Activated CD8-positive, alpha-beta memory T cell treated with anti-CD3 and anti-CD28 coated beads, Interleukin-2, amount 50 U/mL, for 24 hours (primary cell): Measurements from ENCODE around the gene ANGPT4.
"Not testable (repeated sequence)": the region's sequence is repeated elsewhere in the genome, so short reads cannot be mapped to it uniquely, and the experiment has no call there.

Experiments used
- DNase-seq: peaks from one replicate; pipeline ENCODE4 v3.0.0-alpha.2; 2020; ENCODE audit errors: extremely low read depth

ANGPT4 gene

DNA sequence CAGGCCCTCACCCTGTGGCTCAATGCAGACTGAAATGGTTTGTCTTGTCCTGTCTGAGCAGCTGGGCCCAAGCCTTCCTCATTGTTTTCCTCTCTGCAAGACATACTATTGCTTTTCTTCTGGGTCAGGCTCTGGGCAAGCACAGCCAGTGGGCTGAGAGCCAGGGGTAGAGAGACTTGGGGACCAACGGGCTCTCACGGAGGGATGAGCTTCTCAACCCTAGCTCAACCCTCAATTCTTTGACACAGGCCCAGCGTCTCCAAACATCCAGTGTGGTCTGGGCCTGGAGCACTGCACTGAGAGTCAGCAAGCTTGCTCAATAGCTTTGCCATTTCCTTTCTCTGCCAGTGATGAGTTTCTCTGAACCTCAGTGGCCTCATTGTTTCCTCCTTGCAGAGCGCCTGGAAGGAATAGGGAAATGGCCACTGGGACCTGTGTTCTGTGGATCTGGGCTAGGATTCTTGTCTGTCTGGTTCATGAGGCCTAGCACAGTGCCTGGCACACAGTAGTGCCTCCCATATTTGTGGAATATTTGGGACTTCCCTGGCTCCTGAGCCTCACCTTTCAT lies 9.3 kb downstream of the ANGPT4 start:
- DNase-seq, result no peak

GRCh38 chr20:906001-906520 lies 10.1 kb downstream of the ANGPT4 start:
- no peak for DNase-seq

- no peak for DNase-seq
Observed at GRCh38 chr20:905396-905961, 10.7 kb downstream of the ANGPT4 start.

DNA sequence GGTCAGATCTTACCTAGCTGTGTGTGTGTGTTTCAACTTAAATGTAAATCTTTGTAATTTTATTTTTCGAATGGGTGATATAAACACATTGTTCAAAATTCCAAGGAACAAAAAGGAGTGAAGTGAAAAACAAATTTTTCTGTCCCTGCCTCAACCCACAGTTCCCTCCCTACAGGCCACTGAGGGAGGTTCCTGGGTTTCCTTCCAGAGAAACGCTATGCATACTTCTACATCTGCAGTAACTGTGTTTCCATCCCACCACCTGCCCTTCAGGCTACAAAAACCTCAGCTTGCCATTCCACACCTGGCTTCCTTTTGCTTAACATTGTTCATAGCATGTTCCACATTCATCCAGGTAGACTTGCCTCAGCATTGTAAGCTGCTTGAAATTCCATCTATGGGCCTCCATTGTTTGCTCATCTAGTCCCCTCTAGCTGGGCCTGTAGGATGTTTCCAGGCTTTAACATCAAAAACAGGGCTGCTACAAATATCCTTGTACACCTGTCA lies 12.0 kb downstream of the ANGPT4 start:
- no peak for DNase-seq

GRCh38 chr20:897436-897835 lies 18.7 kb downstream of the ANGPT4 start:
- DNase-seq, result not testable (repeated sequence)

- DNase-seq, result no peak
Observed at GRCh38 chr20:896501-897025, 19.6 kb downstream of the ANGPT4 start.

DNA sequence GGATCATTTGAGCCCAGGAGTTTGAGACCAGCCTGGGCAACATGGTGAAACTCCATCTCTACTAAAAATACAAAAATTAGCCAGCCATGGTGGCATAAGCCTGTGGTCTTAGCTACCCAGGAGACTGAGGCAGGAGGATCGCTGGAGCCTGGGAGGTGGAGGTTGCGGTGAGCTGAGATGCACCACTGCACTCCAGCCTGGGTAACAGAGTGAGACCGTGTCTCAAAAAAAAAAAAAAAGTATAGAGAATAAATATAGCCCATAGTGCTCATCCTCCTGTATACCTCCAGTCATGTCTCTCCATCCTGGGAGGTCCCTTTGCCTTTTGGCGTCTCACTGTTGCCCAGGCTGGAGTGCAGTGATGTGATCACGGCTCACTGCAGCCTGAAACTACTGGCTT lies 23.8 kb downstream of the ANGPT4 start:
- DNase-seq, result not testable (repeated sequence)

- DNase-seq, result no peak
Observed at GRCh38 chr20:891706-892080, 24.4 kb downstream of the ANGPT4 start.

DNA sequence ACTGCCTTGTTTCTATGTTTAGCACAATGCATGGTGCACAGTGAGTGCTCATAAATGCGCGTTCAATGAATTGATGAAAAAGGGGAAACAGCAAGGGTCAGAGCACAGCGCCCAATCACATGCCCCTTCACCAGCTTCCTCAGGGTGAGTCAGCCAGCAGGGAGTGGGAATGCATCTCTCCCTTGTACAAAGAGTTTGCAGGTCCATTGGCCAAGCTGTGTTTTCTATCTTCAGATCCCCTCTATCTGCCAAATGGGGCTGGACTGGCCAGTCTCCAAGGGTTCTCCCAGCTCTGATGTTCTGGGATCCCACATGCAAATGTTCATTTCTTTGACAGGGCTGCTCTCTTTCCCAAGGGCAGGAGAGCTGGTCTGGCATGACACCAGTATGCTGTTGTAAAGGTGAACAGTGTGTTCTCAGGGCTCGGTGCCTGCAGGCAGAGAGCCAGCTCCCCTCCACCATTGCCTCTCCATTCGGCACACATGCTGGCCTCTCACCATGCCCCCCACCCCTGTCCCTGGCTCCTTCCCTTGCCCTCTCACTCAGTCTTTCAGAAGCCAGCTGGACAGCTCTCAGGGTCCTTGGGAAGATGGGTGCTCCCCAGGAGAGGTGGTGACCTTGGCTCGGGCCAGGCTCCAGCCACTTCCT lies 25.0 kb downstream of the ANGPT4 start:
- no peak for DNase-seq

DNA sequence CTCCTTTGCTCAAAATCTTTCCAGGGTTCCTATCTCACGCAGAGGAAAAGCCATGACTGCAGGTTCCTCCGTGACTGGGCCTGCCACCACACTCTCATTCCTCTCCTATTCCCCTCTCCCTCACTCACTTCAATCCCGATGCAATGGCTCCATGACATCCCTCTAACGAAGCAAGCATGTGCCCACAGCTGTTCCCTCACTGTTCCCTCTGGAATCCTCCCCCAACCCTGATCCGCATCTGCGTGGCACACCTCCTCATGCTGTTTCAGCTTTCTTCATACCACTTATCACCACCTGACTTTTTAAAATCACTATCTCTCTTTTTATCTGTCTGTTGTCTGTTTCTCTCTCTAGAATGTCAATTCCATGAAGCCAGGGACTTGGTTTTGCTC lies 25.5 kb downstream of the ANGPT4 start:
- no peak for DNase-seq

- no peak for DNase-seq
Observed at GRCh38 chr20:889932-890463, 26.1 kb downstream of the ANGPT4 start.

GRCh38 chr20:889106-889505 lies 27.0 kb downstream of the ANGPT4 start:
- DNase-seq, result no peak

- no peak for DNase-seq
Observed at GRCh38 chr20:888057-888456, 28.1 kb downstream of the ANGPT4 start.

GRCh38 chr20:887137-887536 lies 29.0 kb downstream of the ANGPT4 start:
- DNase-seq, result no peak

DNA sequence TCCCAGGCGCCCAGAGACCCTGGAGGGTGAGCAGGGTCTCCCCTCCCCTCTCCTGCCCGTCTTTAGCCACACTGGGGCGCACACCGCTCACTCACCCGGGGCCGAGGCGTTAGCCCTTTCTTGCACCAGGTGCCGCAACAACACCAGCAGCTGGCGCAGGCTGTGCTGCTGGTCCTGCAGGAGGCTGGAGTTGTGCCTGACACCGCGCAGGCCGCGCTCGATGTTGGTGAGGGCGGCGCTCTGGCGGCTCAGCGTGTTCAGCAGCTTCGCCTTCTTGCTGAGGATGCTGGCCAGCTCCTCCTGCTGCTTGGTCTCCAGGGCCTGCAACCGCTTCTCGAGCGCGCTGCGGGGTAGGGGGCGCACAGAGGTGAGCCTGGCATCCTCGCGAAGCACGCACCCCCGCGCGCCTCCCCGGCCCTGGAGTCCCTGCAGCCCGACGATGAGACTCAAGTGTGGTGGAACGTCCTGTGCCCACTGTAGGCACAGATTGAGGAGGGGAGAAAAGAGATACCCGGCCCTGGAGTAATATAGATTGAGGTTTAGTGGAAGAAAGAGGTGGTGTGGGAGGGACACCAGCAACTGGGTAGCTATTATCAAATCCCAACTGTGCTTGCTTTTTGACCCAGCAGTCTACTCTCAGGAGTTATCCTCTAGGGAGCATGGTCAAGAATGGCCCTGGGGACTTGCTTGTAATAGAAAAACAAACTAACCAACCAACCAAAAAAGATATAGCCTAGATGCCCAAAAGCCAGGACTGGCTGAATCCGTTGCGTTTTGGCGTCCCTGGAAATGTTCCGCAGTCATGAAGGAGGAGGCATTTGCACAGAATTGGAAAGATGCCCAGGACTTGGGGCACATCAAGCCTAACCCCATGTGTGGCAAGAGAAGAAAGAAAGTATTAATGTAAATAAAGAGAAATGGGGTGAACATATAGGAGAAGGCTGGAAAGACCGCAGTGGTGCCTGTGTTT lies 30.9 kb downstream of the ANGPT4 start:
- no peak for DNase-seq

DNA sequence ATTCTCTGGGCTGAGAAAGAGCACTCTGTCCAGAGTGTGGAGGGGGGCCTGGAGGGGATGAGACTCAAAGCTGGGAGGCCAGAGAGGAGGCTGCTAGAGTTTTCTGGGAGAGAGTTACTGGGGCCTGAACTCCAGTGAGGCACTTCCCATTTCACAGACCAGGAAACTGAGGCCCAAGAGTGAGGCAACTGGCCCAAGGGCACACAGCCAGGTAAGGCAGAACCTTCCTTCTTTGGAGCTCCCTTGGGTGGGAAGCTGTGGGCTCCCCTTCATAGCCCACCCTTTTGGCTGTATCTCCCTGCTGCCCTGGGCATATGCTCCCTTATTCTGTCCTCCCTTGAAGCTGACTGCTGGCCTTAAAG lies 34.4 kb downstream of the ANGPT4 start:
- no peak for DNase-seq

DNA sequence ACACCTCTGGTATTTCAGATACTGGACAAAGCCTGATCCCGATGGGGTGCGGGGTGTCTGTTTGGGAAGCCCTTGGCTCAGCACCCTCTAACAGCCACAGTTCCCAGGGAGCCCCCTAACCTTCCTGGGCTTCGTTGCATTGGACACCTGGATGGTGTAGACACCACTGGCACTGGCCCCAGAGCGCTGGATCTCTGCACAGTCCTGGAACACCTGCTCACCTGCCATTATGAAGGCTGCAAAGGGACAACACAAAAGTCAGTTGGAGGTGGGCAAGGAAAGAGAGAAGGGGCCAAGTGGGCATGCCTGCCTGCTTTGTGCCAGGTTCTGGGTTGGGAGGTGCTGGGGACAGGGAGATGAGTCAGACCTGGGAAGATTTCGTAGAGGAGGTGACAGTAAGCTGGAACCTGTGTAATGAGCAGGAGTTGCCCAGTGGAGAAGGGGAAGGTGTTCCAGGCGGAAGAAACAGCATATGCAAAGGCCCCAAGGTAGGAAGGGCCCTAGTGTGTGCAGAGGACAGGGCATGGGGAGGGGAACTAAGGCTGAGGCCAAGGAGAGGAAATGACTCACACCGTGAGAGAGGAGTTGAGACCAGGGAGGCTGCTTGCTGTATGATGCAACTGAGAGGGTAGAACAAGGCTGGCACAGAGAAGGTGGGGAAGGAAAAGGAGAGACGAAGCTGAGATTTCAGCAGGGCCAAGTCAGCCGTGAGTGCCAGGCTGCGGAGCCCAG lies 34.9 kb downstream of the ANGPT4 start:
- no peak for DNase-seq

DNA sequence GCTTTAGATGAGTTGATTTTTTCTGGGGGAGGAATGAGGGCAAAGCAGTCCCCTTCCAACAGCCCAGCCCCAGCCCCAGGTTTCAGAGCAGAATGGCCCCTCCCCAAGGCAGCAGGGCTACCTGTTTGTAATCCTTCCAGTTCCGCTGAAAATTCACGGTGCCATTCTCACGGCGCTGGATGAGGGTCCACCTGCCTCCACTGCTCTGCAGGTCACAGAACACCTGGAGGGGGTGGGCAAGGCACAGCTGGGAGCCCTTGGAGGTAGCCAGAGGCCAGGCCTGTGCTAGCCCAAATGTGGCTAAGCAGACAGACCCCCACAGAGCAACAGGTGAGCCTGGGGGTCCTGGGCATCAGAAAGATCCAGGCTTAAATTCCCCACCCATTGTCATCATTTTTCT lies 36.5 kb downstream of the ANGPT4 start:
- DNase-seq, result no peak

DNA sequence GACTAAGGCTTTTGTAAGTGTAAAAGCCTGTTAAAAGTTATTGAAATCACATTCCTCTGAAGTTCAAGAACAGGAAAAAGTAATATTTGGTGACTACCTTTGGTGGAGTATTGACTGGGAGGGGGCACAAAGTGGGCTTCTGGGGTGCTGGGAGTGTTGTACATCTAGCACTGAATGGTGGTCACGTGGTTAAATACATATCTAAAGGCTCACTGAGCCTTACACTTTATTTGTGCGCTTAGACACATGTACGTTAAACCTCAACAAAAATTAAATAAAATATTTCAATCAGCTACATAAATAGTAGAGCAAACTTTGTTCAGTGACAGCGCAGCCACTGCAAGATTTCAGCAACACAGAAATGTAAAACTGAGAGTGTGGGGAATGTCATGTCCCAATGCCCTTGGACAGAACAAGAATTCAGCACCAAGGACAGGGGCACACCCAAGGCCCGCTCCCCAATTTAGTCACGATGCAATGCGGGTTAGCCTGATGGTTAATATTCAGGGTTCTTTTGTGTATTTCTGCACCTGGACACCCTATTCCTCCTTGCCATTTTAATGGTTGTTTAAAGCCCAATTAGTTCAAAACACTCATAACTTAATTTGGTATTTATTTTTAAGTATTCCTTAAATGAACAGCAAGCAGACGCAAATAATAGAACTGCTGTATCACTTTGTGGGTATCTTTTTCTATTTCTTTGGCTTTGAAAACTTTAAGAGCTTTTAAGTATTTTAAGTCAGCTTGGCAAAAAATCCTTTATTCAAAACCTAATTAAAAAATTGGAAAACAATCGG lies 37.4 kb downstream of the ANGPT4 start:
- DNase-seq, result no peak

GRCh38 chr20:877814-878213 lies 38.3 kb downstream of the ANGPT4 start:
- DNase-seq, result no peak
